HG02610 (cell line): ENCODE data around the gene FOXP1.

Experiments
- ATAC-seq: cut with Tn5 transposase; IDR thresholded peaks from one replicate; pipeline ENCODE4 v1.9.1; 2021; ENCODE audit warnings: mild to moderate bottlenecking, moderate library complexity; ENCODE audit not compliant: unreplicated experiment

The FOXP1 gene

DNA sequence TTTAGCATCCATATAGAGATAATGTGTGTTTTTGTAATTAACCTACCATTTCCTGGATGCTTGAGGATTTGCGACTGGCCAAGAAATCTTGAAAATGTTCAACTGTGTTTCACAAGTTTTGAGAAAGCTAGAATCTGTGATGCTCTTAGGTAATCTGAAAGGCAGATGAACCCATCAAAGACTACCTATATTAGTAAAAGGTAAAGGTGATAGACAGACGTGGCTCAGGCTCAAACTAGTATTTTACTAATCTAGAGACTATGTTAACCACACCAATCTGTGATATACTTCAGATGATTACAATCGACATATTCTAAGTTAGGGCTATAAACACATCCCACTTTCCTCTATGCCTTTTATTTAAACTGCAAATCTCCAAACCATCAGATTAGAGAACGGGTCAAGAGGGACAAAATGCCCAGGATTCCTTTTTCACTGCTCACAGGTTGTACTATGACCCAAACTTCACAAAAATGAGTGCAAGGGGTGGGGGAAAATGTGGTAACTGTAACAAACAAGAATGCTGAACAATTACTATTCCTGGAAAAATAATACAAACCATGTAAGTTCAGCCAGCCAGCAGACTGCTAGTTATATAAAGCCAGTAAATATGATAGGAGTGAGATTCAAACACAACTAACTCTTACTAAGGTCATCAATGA, 295.1 kb downstream of the FOXP1 start:
- ATAC-seq, result no peak

GRCh38 chr3:71285086-71285485, 298.4 kb downstream of the FOXP1 start:
- ATAC-seq, result no peak

DNA sequence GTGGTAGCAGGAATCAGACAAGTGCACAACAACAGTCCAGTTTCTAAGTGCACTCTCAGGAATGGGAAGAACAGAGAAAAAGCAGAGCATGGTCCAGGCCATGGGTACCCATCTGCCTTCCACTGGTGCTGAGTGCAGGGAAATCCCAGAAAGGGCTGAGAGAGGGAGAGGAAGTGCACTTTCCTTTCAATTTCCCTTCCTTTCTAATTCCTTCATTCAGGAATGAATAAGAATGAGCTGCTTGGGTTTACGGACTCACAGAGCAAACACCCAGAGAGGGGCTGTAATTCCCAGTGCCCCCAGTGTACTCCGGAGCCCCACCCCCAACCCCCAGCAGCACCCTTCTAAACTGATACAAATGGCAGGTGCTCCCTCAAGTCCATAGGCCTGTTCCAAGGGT, 300.6 kb downstream of the FOXP1 start:
- no peak for ATAC-seq

DNA sequence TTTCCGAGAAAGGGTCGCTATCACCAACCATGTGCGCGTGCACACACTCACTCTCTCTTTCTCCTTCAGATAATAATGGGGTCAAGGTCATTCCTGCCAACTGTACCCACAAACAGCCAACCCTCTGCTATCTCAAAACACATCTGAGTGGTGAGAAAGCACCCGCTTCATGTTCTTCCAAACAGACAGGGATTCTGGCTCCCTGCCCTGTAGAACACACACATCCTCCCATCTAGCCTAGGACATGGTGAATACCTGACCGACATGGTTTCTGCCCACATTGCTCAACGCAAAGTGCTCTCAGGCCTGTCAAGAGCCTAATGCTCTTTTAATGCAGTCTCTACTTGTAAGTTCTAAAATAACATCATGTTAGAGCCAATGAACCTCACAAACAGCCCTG, 302.2 kb downstream of the FOXP1 start:
- no peak for ATAC-seq

DNA sequence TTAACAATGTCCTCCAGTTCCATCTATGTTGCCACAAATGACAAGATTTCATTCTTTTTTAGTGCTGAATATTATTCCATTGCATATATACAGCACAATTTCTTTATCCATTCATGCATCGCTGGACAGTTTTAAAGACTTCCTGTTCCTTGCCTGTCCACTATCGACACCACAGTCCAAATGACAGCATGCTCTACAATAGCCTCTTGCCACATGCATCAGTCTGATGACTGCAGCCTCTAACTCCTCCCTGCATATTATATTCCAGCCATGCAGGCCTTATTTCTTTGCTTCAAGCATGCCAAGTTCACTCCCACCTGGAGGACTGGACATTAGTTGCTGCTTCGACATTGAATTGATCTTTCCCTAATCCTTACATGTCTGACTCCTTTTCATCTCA, 306.2 kb downstream of the FOXP1 start:
- no peak for ATAC-seq

DNA sequence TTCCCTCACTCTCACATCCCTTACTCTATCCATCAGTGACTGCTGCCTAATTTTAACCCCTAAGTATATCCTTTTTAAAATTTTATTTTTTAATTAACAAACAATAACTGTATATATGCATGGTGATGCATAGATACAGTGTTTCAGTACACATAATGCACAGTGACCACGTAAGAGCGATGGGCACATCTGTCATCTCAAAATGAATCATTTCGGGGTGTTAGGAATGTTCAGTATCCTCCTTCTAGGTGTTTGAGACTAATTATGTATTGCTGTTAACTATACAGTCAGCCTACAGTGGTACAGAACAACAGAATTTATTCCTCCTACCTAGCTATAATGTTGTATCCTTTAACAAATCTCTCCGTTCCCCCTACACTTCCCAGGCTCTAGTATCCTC, 307.0 kb downstream of the FOXP1 start:
- ATAC-seq, result no peak

GRCh38 chr3:71273453-71273852, 310.1 kb downstream of the FOXP1 start:
- ATAC-seq, result no peak

GRCh38 chr3:71271596-71271995, 311.9 kb downstream of the FOXP1 start:
- ATAC-seq, result no peak

GRCh38 chr3:71269906-71270305, 313.6 kb downstream of the FOXP1 start:
- no peak for ATAC-seq

- ATAC-seq, result no peak
Measured at GRCh38 chr3:71268462-71268999, 315.0 kb downstream of the FOXP1 start.

DNA sequence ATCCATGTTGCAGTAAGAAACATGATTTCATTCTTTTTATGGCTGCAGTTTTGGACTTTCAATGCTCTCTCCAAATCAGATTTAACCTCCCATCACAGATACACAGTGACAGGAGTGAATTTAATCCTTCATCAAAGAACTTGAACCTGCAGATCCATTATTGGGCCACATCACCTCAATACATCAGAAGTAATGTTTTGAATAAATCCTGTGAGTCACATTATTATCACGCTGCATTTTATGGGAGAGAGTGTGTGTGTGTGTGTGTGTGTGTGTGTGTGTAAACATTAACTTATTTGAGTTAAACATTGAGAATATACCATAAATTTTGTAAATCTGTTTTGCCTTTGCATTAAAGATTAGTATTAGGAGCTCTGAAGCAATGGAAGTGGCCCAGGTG, 316.7 kb downstream of the FOXP1 start:
- ATAC-seq, result no peak

DNA sequence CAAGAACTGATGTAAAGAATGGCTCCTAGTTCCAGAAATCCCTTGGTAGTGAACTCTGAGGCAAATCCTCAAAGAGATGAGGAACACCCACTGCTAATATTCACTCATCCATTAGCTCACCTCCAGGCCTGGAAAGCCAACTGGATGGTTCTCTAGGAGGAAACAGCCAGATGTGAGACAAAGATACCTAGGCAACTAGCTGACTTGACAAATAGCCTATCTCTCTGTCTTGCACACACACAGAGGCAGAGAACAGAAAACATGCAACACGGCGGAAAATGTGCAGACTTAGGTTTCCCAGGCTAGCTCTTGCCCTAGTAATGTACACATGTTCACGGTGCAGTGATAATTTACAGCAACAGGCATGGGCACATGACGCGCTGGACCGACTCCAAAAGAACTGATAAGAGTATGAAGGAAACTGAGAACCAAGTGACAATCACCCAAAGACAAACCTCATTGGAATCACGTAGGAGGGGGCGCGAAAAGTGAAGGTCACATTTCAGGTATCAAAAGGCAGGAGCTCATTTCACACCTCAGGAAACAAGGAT, 318.1 kb downstream of the FOXP1 start:
- ATAC-seq, result no peak

DNA sequence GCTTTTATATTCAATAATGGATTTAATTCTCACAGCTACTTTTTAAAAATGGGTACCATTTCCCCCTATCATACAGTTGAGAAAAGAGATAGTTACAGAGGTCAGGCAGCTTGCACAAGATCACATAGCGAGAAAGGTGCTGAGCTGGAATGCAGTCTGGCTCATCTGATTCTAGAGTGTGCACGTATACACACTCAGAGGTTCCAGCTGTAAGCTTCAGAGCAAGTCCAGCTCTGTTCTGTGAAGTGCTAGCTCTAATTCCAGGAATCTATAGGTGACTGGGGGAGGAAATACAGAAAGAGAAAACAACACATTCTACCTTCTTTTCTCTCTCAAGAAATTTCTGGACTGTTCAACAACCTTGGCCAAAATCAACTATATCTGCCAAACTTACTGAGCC, 318.7 kb downstream of the FOXP1 start:
- ATAC-seq, result no peak

DNA sequence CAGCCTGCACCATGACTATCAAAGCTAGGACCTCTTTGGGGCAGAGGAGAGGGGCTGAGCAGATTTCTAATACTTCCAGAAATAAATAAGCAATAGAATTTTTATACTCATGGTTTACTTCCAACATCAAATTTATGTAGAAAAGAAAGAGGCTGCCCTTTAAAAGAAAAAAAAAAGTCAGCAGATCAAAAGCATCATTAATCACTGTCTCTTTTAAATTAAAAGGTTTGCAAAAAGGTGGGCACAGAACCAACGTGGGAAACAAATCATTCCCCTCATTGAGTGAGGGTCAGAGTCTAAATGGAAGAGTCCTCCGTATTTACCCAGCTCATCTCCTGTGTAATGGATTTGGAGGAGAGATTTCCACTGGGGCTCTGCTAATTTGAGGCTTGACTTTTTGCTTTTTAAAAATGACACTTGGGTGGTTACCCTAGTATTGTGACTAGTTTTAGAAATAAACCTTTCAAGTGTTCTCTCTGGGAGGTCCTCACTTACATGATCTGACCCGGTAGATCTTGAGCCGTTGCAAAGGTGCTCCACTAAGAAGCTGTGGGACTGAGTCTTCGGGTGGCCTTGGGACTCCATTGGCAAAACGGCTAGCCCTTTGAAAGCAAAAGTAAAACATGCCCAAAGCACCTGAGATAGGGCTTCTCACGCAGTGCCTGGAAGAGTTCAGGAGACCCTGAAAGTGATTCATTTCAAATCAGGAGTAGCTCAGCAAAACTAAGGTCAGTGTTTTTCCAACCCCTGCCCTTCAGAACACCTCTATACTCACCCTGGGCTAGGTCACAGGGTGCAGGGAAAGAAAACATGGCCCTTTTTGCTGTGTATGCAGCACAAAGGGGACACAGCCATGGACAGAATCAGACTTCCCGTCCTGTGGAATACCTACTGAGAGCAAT, 320.9 kb downstream of the FOXP1 start:
- no peak for ATAC-seq

DNA sequence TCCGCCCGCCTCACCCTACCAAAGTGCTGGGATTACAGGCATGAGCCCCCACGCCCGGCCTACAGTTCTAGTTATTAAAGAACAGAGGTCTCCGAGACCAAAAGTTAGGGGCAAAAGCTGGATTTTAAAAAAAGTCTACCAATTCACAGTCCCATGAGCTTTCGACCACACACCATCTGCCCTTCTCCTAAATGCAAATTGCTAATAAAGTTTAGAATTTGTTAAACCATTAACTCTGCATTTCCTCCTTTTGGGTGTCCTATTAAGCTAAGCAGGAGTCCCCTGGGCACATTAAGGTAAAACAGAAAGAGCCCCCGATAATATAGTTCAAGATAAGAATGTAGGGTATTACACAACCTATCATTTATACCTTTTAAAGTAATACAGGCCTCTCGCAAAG, 322.7 kb downstream of the FOXP1 start:
- ATAC-seq, result no peak

GRCh38 chr3:71258526-71258925, 325.0 kb downstream of the FOXP1 start:
- ATAC-seq, result no peak

DNA sequence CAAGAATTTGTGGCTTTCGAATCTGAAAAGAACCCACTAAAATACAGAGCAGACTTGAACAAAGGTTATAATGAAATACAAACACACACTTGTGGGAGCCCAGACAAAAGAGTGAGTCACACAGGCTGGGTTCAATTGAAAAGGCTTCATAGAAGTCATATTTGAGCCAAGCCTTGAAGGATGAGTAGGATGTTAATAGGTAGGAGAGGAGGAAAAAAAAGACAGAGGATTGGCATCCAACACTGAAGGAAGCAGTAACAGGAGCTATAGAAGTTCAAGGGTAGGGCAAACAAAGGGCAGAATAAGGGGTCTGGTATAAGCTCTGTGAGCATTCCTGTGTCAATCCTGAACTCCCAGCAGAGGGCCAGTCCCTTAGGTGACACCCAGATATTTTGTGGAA, 325.4 kb downstream of the FOXP1 start:
- no peak for ATAC-seq

GRCh38 chr3:71255498-71255897, 328.0 kb downstream of the FOXP1 start:
- ATAC-seq, result no peak

GRCh38 chr3:71254281-71255057, 329.1 kb downstream of the FOXP1 start:
- no peak for ATAC-seq

GRCh38 chr3:71253169-71253568, 330.4 kb downstream of the FOXP1 start:
- no peak for ATAC-seq

DNA sequence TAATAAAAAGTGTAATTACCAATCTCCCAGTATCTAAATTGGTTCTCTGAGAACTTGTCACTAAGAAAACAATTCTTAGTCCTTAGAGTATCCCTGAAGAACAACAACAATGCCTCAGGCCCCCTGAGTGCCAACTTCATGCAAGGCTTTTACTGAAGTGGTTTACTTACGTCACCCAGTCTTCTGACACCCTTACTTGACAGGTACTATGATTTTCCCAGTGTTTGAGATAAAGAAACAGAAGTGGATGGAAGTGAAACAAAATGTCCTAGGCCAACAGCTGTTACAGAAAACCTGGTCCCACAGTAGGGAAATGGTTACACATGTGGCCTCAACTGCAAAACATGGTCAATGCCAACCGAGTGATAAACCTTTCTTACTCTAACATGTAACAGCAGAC, 331.1 kb downstream of the FOXP1 start:
- no peak for ATAC-seq
